COLO668 (cell line): ENCODE results near the gene NARF.
"Not testable (repeated sequence)": the region's sequence is repeated elsewhere in the genome, so short reads cannot be mapped to it uniquely, and the experiment has no call there.

Source experiments
- DNase-seq: peaks from one replicate; lab custom pipeline; 2025; ENCODE audit not compliant: unreplicated experiment; lab: John Stamatoyannopoulos, UW

The NARF gene

GRCh38 chr17:82458179-82458884 lies at the start of gene NARF:
TSS of gene NARF (plus strand) at chr17:82458741. CDS start at chr17:82458804, 63 bp downstream.
- peak; percentile 97 for DNase-seq

GRCh38 chr17:82408938-82409318 lies 49.6 kb upstream of the NARF start:
- DNase-seq = no peak

- no peak for DNase-seq
Observed at GRCh38 chr17:82410014-82410716, 48.4 kb upstream of the NARF start.

- no peak for DNase-seq
Observed at GRCh38 chr17:82411396-82412053, 47.0 kb upstream of the NARF start.

GRCh38 chr17:82412081-82412480 lies 46.5 kb upstream of the NARF start:
- DNase-seq = not testable (repeated sequence)

GRCh38 chr17:82412535-82413520 lies 45.7 kb upstream of the NARF start:
- DNase-seq = peak; percentile 57

- DNase-seq = peak; percentile 40
Observed at GRCh38 chr17:82414548-82415281, 43.8 kb upstream of the NARF start.

GRCh38 chr17:82415336-82415735 lies 43.2 kb upstream of the NARF start:
- DNase-seq = no peak

- DNase-seq = no peak
Observed at GRCh38 chr17:82415786-82416185, 42.8 kb upstream of the NARF start.

- no peak for DNase-seq
Observed at GRCh38 chr17:82416264-82416663, 42.3 kb upstream of the NARF start.

GRCh38 chr17:82416771-82417170 lies 41.8 kb upstream of the NARF start:
- DNase-seq = no peak

GRCh38 chr17:82418001-82418986 lies 40.2 kb upstream of the NARF start, which contains the start of the genes HEXD and OGFOD3:
TSS of gene HEXD (plus strand) at chr17:82418347. CDS start at chr17:82419800, 1,453 bp downstream.
TSS of gene OGFOD3 (minus strand) at chr17:82418586. CDS start at chr17:82418485, 101 bp downstream.
- DNase-seq = peak; percentile 91

GRCh38 chr17:82419540-82419939 lies 39.0 kb upstream of the NARF start:
- no peak for DNase-seq

- DNase-seq = peak; percentile 50
Observed at GRCh38 chr17:82424001-82424862, 34.3 kb upstream of the NARF start.

GRCh38 chr17:82424863-82425159 lies 33.7 kb upstream of the NARF start:
- DNase-seq = no peak

- DNase-seq = no peak
Observed at GRCh38 chr17:82428546-82428945, 30.0 kb upstream of the NARF start.

- DNase-seq = no peak
Observed at GRCh38 chr17:82429824-82430223, 28.7 kb upstream of the NARF start.

GRCh38 chr17:82432017-82432416 lies 26.5 kb upstream of the NARF start:
- DNase-seq = no peak
